GM21390 (cell line): Measurements from ENCODE around the gene SCN3B.

ENCODE experiments used
- ATAC-seq: cut with Tn5 transposase; IDR thresholded peaks from one replicate; pipeline ENCODE4 v1.9.1; 2021; ENCODE audit not compliant: unreplicated experiment

Gene SCN3B

GRCh38 chr11:123659311-123659710 lies 4.9 kb upstream of the SCN3B start:
- ATAC-seq: no peak

GRCh38 chr11:123653827-123654565 lies 428 bp downstream of the SCN3B start:
- ATAC-seq: peak; percentile 44

- no peak for ATAC-seq
Measured at GRCh38 chr11:123653483-123653826, 969 bp downstream of the SCN3B start.

GRCh38 chr11:123652599-123652998 lies 1.8 kb downstream of the SCN3B start:
- no peak for ATAC-seq

DNA sequence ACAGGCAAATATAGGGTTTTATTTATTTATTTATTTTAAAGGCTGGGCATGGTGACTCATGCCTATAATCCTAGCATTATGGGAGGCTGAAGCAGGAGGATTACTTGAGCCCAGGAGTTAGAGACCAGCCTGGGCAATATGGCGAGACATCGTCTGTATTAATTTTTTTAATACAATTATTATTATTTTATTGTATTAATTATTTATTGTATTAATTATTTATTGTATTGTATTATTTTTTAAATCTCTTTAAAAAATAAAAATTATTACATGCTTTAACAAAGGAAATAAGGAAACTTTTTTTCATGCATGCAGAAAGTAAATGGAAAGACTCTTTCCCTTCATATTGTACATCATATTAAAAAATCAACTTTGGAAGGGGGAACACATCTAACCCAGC lies 3.5 kb downstream of the SCN3B start:
- ATAC-seq: no peak

- ATAC-seq: no peak
Measured at GRCh38 chr11:123645286-123645975, 9.0 kb downstream of the SCN3B start.

DNA sequence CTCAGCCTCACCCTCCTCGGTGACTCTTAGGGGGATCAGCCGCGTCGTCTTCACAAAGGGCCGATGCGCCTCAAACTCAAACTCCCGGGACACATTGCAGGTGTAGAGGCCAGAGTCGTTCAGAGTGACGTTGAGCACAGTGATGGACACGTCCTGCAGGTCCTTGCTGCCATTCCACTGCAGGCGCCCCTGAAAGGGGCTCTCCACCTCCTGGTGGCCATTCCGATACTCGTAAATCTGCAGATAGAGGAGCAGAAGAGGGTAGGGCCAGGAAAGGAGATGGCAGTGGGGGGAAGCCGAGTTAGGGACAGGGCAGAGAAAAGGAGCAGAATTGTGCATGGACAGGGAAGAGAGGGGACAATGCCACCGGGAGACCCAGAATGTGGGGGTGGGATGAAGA lies 12.0 kb downstream of the SCN3B start:
- ATAC-seq: no peak

- ATAC-seq: no peak
Measured at GRCh38 chr11:123641495-123641840, 13.0 kb downstream of the SCN3B start.

DNA sequence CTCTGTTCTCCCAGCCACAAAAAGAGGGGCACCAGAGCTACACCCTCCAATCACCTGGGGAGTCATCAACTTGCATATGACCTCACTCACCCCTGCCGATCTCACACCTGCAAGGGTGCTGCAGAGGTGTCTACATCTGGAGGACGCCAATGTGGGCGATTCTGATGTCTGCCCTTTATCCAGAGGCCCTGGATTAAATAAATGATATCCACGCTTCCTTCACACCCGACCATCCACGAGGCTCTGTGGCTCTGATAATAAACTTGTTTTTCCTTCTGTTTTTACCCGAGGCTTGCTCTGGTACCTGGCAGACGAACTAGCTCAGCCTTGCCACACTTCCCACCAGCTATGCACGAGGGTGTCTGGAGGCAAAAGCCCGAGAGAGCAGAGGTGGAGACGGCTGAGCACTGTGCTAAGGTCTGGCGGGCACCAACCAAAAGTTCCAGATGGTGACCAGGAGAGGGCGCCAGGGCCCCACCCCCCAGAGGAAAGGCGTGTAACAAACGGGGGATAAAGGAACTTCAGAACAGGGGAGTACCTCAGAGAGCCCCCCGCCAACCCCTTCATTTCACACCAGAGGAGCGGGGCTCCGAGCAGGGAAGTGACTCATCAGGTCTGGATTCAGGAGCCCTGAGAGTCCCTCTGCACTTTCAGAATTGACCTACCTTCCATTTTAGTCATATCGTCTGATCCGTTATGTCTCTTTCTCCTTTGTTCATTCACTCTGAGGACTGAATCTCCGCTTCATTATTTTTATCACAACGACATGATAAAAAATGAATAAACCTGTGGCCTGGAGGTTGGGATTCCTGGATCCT lies 13.5 kb downstream of the SCN3B start:
- ATAC-seq: peak; percentile 88

DNA sequence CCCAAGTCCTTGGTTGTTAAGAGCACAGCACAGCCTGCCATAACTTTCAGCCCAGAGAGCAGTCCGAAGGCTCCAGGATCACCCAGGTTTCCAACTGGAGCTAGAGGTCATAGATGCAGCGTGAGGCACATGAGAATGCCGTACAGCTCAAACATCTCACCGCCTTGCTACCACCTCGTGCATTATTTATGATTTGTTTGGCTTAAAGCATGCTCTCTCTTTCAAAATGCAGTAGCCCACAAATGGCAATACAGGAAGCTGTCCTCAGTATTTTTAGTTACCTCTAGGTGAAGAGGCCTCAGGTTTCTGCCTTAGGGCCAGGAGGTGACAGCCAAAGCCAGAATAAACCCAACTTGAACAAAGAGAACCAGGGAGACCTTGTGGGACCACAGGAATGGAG lies 14.4 kb downstream of the SCN3B start:
- ATAC-seq: no peak

DNA sequence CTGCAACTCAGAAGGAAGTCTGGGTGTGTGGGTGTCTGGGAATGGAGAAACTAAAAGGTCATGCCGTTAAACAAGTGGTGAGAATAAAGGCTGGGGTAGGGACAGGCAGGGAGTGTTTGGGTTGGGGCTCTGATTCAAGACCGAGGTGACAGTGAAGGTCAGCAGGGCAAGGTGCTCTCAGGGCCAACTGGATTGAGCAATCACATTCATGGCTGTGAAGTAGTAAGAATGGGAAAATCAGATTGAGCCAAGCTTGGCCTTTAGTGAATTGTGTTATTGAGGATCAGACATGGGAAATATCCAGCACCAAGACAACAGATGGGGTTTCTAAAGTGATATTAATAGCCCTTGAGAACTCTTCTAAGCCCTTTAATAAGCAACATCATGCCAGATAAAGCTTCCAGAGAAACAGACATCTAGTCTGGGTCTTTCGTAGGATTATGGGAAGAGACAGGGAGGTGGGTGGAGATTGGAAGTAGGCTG lies 24.3 kb downstream of the SCN3B start:
- ATAC-seq: no peak

DNA sequence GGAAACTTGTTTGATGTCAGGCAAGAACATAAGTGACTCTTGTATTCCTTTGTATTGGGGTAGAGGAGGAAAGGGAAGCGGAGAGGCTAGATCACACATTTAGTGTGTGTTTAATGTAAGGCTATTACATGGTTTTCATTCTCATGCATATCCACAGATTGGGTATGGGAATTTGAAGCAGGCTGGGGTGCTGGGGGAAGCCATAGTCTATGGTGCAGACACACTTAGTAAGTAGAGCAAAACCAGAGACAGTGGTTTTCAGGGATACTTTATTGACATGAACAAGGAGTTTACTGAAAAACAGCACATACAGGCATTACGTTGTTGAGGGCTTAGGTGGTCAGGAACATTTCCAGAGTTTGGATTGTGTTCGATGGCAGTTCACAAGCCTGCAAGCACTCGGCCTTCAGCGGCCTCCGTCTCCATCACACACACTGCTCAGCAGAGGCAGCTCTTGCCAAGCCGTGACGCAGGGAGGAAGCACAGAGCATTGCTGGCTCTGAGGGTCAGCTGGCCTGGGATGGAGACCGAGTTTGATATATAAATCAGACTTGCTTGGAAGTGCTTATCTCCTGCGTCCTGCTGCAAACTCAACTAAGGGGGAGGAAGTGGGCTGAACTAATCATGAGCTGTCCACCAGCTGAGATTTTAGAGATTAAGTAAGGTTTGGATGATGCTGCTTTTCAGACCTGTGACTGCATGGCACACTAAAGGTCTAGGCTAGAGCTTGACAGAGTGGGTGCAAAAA lies 25.3 kb downstream of the SCN3B start:
- no peak for ATAC-seq

DNA sequence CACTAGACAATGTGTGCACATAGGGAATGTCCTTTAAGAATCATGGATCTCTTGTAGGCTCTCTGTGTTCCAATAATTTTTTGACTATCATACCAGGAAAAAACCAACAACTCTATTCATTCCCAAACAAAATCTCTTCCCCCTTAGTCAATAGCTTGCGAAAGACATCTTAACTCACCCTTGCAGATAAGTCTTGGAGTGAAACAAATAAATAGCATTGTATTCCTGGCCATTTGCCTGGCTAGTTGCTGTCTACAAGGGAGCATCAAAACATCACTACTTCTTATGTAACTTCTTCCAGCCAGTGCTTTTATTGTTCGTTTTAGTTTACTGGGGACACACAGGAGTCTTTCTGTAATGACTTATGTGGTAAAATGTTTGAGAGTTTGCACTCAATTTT lies 29.4 kb downstream of the SCN3B start:
- no peak for ATAC-seq

GRCh38 chr11:123622576-123622975 lies 31.8 kb downstream of the SCN3B start:
- no peak for ATAC-seq

DNA sequence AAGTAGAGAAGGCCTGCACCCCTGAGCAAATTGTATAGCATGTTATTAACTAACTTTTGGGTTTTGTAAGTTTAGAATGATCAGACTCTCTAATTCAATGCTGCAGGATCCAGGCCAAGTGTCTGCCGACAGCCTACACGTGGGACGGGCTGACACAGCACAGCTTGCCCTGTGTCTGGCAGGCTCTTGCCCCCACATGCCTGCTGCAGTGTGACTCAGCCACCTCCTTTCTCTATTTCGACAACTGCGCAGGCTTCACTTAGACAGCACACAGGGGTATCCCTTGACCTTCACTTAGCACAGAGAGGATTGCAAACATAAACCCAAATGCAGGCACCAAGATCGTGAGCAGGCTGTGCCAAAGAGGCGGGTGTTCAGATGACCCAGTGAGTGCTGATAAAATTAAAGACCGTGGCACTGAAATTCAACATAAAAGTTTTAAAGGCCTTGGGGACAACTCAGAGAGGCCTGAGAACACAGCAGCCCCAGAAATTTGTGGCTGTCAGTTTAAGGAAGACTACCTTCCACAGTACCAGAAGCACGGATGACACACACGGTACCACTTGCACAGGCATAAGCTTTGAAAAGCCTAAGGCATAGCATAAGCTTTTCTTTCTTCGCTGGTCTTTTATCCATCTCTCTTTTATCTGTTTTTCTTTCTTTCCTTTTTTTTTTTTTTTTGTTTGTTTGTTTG lies 37.8 kb downstream of the SCN3B start:
- ATAC-seq: no peak

- ATAC-seq: no peak
Measured at GRCh38 chr11:123611698-123612097, 42.7 kb downstream of the SCN3B start.

GRCh38 chr11:123608945-123609344 lies 45.5 kb downstream of the SCN3B start:
- ATAC-seq: no peak

DNA sequence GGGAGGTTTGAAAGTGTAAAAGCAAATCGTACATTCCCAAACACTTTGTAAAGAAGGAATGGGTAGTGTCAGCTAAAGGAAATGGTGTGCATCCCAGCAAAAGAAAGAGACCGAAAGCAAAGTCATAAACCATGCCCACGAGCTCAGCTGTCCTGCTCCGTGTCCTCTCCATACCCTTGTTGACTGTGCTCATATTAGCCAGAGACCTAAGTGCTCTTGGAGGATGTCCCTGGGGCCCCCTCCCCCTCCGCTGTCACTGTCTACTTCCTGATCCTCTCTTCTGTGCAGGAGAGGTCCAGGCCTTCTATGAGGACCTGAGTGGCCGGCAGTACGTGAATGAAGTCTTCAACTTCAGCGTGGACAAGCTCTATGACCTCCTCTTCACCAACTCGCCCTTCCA lies 46.1 kb downstream of the SCN3B start:
- ATAC-seq: no peak

DNA sequence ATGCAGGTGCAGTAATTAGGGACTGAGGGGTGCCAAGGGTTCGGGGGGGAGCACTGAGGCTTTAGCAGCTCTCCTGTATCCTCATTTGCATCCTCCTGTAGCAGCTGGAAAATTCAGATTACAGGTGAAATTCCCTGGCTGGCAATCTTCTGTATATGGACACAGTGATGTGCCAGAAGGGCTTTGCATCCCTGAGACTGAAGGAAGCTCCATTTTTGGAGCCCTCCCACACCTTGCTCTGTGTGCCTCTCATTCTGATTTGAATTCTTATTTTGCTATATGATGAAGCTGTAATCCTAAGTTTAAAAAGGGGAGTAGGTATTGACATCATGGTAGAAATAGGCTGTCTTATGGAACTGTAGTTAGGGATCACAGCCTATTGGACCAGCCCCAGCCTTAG lies 46.6 kb downstream of the SCN3B start:
- ATAC-seq: no peak

DNA sequence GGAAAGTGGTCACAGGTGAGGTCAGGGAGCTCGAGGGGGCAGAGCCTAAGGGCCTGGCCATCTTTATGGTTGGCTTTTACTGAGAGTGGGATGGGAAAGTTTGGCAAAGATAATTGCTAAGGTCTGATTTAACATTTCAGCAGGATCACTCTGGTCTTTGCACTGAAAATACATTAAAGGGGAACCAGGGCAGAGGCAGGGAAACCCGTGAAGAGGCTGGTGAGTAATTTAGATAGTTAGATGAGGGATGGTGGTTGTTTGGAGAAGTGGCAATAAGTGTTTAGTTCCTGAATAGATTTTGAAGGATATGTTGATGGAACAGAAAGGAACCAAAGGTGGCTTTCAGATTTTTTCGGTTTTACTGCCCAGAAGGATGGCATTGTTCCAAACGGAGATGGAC lies 50.8 kb downstream of the SCN3B start:
- ATAC-seq: no peak

GRCh38 chr11:123601743-123602142 lies 52.7 kb downstream of the SCN3B start:
- ATAC-seq: no peak
